Tongue (tissue), 2 donors: ENCODE data around the gene MED12L. TPM values are rescaled to one million over a fixed set of nuclear protein-coding genes. Genes with fewer than 3 reads are reported as not detected.

Source experiments
- DNase-seq: peaks from one replicate; pipeline ENCODE4 v3.0.0-alpha.2; 2015
- total RNA-seq: library from RNA; depleted of rRNA; stranded (reverse); fragments of >200 nt; gene quantifications from one replicate; pipeline ENCODE4 v1.2.3, GENCODE V29; 2014

MED12L gene
- total RNA-seq, 1 donor from 2014 or later = 8.5 TPM

DNA sequence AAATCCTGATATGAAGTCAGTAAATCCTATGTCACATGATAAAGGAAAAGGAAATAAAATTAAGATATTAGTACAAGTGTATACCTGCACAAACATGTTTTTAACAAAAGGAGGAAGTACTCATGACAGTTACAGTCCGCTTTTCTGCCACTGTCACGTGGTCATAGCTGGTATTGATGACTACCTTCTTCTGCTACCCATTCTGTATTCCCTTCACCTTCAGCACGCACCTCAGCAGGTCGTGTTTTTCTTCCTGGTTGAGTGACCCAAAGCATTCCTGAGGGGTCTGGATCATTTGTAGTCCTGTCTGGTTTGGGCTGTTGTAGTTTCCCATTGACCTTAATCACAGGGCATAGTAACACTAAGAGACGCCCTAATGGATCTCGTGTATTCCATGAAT lies 334.3 kb downstream of the MED12L start:
- DNase-seq = no peak

DNA sequence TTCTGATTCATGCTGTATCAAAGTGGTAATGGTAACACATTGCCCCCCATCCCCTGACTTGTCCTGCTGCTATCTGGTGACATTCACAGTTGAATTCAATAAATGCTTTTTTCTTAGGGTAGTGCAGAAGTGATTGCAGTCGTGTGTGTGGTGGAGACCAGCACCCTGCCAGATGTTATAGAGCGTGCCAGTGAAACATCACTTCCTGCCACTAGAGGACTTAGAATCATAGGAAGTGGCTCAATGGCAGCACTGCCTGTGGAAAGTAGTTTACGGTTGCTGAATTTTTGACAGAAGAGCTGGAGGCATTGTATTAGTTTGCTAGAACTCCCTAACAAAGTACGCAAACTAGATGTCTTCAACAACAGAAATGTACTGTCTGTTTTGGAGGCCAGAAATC lies 336.5 kb downstream of the MED12L start:
- DNase-seq = no peak

DNA sequence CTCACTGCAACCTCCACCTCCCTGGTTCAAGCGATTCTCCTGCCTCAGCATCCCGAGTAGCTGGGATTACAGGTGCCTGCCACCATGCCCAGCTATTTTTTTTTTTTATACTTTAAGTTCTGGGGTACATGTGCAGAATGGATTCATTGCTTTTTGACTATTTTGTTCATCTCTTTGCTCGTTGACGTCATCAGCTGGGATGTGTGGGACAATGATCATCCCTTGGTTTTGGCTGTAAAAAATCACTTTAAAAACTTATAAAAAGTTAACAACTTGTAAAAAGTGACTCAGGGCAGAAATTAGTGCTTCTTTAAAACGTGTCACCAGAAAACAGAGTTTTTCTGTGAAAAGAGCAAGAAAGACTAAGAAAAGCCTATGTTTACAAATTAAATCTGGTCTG lies 337.6 kb downstream of the MED12L start:
- no peak for DNase-seq

DNA sequence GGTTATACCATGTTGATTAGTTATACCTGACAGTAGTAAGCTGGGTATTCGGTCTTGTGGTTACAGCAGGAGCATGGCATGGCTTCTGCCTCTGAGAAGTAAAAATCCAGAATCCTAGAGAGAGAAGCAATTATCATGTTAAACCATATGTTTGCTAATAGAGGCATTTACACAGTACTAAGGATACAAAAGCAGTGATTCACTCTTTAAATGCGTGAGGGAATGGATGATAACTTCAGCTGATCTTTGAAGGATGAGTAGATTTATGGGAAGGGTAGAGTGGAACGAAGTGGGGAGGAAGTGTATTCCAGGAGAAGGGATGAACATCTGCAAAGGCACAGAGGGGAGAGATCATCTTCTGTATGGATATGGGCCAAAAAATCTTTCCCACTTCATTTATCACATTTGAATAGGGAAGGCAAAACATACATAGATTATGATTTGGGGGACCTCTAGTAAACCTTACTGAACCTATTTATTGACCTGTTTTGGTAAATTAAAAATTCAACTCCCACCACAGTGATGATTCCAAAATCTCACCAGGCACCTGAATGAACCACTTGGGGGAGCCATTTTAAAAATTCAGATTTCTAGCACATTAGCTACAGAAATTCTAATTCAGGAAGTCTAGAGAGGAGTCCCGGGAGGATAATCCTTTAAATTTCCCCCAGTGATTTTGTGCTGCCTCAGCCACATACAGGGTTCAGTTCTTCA lies 340.3 kb downstream of the MED12L start:
- no peak for DNase-seq

DNA sequence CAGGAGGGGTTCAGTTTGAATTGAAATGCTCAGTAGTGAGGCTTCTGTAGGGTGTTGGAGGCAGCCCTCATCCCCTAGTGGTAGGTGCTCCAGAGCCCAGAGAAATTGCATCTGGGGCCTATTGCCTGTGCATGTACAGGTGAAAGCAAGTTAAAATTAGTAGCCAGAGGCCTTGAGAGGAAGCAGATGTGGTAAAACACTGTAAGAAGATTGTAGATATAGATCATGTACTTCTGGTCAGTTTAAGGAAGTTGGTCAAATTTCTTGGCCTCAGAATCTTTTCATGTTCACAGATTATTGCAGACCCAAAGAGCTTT lies 340.8 kb downstream of the MED12L start:
- DNase-seq = no peak

DNA sequence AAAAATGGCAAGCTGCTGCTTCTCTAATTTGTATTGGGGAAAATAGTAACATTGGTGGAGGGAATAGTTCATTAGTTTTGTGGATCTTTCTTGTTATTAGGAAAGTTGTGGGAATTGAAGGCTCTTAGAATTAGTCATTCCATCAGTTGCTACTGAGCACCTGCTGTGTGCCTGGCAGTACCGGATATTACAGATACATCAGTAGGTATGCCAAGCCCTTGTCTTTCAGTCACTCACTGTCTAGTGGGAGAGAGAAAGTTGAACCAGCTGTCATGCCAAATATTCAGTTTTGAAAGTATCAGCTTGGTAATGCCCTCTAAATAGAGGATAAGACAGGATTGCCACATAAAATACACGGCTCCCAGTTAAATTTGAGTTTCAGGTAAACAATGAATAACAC lies 342.9 kb downstream of the MED12L start:
- no peak for DNase-seq

DNA sequence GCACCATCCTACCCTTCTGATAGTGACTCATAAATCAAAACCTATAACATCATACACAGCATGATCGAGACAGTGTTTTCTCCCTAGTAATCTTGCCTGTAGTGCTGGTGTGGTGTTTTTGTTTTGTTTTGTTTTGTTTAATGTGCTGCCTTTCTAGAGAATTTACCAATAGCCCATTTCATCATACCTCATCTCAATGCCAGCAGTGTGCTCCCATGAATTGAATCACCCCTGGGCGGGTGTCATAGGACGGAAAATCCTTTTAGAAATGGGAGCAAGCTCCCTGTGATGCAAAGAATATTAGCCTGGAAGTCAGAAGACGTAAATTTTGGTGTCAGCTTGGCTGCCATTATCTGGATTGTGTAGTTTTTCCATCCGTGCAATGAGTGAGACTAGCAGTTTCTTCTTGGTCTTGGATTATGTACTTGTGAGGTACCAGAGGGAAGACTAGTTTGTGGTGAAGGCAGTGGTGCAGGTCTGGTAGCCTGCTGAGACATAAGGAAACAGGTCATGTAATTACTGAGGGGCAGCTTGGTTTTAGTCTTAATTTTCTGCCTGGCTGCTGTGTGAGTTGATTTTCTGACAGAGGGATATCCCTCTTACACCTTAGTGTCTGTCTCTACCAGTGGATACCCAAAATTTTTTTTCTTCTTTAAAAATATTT lies 345.5 kb downstream of the MED12L start:
- no peak for DNase-seq

DNA sequence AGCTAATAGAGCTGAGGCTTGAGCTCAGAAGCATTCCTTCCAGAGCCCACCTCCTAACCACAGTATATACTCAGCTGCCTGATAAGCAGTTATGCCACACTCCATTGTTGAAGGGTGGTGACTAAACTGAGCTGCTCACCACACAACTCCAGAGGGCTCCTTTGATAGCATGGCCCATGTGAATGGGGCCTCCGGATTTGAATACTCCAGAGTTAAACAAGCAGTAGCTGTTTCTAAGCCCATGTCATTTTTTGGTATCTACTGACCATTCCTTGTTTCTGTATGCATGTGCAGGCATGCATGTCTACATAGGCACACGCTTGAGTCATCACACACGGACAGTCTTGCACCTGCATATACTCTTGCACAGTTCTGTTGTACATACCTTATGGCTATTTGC lies 346.5 kb downstream of the MED12L start:
- no peak for DNase-seq

DNA sequence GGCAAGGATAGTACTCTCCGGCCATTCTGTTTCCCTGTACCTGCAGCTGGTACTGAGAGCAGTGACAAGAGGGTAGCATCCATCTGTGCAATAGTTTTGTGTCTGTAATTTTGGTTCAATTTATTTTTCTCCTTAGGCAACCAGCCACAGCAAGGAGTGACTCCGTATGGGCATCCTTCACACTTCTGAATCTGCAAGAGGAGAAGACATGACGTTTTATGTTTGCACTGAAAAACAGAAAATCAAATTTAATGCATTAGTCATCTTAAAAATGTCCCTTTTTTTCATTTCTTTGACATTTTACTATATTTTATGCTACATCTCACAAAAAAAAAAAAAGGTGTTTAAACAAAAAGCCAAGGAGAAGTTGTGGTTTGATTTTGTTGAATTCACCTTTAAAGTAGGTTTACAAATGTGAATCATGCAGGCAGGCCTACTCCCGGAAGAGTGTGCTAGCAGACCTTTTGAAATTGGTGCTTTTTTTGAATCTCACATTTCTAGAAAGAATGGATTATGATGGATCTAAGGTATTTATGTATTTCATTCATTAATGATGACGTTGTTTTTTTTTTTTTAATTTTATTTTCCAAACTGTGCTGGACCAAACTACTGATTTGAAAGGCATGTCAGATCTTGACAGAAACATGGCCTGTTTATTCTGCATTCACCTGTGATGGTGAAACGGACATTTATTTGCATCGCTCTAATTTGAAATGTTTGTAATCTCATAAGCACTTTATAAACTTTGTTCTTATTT lies 347.3 kb downstream of the MED12L start:
- DNase-seq = no peak

DNA sequence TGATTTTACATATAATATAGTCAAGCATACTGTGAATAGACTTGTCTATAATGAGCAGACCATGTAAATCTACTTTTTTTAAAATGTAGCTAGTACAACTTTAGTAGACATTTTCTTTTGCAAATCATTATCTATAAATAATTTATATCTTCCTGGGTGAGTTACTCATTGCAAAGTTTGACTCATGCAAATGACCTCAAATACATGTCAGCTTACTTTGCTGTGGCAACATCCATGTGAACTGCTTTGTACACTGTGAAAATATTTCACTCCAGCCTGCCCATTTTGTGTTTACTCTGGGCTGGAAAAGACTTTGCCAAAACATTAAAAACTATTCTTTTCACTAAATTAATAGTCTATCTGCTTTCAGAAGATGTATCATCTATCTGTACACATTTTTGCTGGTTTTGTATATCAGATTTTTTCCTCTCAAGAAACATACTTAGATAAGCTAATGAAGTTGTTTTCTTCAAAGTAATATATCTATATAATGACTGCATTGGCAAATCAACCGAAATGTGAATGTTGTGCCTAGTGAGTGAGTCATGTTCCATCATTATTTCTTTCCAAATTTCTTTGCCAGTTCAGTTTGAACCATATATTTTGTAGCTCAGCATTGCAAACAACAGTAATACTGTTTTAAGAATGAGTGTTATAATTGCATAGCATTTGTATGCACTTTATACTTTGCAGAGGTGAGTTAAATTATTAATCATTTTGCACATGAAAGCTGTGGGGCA lies 348.9 kb downstream of the MED12L start:
- no peak for DNase-seq

DNA sequence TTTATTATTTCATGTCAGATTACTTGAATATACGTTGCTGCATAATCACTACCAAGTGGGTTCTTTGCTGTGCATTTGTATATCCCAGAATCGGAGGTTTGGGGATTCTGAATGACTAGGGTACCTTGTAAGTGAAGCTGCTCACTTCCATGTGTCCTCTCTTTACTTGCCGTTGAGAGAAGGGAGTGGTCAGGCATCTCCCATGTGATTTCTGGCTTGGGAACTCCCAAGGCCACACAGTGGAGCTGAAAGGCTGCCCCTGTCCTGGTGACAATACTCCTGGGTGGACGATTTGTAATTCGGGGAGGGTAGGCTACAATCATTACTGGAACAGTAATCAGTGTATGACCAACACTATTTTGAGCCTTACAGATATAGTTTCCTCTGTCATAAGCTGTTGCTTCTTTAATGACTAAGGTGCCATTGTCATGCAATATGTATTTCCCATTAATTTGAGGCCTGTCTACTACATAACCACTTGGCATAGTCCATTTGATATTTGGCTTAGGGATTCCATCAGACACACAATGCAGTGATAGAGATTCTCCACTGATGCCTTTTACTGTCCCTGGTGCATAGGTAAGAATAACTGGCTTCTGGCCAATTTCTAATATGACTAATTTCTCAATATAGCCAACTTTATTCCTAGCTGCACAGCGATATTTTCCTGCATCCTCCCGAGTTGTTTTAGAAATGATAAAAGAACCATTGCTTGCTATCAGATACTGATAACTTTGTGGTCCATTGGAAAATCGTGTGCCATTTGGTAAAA lies 351.4 kb downstream of the MED12L start:
- no peak for DNase-seq

DNA sequence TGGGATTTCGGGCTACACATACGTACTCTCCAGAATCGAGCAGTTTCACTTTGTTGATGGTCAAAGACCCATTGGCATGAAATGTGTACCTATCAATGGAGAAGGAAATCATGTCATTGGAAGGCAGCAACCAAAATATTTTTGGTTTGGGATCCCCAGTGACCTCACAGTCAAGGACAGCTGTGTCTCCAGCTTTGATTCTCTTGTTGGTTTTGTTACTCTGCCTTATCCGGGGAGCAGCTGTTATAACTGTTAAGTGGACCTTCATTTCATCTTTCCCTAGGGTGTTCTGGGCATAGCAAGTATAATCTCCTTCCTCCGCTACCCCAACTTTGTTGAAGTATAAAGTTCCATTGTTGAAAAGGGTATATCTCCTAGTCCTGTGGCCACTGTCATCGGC lies 352.4 kb downstream of the MED12L start:
- no peak for DNase-seq

DNA sequence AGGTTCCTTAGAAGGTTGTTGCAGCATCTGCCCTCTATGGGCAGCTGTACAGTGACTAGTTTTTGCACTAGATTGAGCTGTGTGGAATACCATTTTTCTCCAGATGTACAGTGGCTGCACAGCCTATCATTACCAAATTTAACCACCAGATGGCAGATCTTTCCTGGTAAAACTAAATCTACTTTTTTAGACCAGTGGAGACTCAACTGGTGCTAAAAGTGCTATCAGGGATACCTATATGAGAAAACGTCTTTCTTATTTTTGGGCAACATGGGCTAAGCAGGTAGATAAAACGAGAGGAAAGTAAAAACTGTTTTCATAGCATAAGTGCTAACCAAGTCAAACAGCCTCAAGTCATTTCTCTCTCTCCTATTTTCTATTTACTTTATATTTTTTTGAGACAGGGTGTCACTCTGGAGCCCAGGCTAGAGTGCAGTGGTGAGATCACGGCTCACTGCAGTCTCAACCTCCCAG lies 354.2 kb downstream of the MED12L start:
- DNase-seq = peak; percentile 81

DNA sequence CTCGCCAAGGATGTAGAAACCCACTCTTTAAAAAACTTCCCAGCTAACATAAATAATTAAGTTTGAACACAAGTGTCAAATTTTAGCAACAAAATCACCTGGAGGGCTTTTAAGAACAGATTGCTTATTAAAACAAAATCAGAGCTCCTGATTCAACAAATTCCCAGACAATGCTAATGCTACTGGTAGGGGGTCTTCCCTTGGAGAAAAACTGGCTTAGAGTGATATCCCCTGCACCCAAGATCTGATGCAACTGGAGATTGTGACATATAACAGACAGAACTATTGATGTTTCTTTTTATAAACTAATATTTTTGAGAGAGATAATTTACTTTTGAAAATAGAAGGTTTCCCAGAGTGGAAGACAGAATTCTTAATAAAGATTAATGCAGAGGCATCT lies 355.5 kb downstream of the MED12L start:
- DNase-seq = no peak

DNA sequence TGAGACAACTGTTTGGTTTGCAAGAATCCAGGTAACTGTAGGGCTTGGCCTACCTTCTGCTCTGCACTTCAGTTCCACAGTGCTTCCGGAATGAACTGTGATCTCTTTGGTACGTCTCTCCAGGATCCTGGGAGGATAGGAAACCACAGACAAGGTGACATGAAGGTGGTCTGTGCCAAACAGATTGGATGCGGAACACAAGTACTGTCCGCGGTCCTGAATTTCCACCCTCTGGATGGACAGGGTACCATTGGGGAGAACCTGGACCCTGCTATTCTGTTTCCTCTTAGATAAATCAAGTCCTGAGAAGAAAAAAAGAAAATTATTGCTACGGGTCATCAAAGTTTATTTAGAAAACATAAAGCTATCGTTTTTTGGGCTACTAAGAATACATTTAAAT lies 358.1 kb downstream of the MED12L start:
- DNase-seq = peak; percentile 40

DNA sequence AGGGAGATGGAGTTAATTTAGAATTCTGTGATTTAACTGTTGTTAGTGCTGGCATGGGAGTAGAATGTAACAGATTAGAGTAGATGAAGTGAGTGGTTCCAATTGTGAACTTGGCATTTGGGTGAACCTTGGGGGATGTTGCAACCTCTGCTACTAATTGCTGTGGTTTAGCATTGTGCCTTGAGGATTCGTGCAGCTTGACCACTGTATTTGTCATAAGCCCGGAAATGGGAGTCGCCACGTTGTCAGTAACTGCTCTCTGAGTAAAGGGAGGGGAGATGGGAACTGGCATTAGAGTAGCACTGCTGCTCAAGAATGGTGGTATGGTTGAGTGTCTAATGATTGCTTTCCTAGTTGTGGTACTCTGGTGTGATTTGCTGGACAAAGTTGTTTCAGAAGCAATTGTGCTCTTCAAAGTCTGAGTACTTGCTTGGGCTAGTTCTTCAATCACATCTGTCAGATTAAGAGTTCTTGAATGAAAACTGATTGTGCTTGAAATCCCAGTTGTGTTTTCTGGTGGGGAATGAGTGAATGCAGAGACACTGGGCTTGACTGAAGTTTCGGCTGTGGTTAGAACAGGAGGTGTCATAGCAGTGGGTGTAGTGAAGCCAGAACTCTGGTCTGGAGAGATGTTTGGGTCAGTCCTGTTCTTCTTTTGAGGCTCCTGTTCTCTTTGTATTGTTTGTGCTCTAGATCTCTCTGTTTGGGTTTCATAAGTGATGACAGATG lies 360.0 kb downstream of the MED12L start:
- no peak for DNase-seq

DNA sequence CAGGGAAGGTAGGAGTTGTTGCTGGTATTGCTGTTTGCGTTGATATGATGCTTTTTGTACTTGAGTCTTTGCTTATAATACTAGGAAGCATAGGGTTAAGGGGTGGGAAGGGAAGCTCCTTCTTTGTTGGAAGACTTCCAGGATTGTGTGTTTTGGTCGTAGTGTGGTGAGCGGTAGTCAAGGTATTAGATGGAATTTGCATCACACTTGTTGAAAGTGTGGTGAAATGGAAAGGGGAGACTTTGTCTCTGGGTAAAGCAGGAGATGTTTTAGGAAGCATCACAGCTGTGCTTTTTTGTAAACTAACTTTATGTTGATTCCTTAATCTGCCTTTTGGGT lies 360.5 kb downstream of the MED12L start:
- no peak for DNase-seq

DNA sequence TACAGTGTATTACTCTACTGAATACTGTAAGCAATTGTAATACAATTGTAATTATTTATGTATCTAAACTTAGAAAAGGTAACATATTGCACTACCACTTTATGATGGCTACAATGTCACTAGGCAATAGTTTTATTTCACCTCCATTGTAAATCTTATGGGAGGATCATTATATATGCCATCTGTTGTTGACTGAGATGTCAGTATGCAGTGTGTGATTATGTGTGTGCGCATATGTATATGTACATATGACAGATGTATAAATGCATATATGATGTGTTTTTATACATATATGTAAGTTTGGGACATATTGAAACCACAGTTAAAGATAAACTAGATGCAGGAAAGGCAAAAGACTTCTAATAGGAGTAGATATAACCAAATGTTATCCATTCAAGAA lies 366.9 kb downstream of the MED12L start:
- DNase-seq = no peak

DNA sequence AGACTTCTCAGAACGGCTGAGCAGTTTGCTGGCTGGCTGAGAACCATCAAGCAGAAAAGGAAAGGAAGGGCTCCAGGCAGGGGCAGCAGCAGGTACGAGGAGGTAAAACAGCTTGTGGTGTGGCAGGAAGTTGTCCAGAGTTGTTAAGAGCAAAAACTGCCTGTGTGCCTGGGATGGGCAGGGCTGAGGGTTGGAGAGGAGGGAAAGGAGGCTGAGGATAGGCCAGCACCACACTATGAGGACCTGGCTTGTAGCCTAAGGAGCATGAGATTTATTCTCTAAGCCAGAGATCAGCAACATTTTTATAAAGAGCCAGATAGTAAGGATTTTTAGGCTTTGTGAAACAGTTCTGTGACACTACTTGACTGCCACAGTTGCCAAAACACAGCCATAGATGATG lies 367.4 kb downstream of the MED12L start:
- no peak for DNase-seq

DNA sequence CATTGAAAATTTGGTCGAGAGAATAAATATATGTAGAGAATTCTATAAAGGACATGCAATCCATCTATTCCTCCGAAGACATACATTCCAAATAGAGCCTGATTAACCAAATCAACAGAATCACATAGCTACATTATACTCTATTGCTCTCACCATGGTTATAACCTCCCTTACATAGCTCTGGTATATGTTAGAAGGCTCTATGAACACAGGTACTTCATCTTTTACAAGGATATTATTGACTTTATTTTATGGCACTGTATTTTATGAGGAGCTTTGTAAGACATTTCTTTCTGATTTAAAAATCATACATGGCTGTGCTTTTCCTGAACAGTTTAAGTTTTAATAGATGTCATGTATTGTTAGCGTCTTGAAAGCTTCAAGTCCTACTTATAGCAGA lies 370.6 kb downstream of the MED12L start:
- no peak for DNase-seq

DNA sequence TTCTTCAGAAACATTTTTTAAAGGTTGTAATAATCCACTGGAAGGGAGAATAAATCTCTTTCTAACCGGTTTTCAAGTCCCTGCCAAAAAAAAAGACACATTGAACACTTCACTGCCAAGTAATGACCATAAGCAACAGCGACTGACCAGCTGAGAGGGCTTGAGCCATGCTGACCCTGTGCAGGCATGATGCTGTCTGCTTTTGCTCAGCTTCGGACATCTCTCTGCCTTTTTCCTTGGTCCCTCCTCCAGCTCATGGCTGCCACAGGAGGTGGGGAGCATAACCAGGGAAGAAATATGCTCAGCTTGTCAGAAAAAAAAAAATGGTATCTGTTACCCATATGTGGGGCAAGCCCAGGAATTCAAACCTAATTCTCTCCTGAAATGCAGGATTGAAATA lies 373.9 kb downstream of the MED12L start:
- DNase-seq = peak; percentile 9

DNA sequence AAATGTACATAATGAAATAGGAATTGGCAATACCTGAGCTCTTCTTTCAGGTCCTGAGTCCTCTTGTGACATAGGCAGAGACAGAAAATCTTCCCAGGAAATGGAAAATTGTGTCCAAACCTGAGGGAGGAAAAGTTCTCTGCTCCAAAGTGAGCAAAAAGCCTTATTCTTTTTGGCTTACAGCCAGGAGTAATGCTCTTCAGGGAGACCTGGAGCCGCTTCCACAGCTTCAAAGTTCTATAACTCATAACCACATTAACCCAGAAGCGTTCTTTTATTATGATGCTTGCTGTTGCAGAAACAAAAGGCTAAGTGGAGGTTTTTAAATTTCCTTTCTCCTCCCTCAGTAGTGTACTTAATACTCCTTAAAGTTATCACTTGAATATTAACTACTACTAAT lies 374.8 kb downstream of the MED12L start:
- peak; percentile 35 for DNase-seq
